ENCODE data around the gene SPOCK3. TPM values are rescaled to one million over a fixed set of nuclear protein-coding genes. Genes with fewer than 3 reads are reported as not detected.

SPOCK3 gene
- total RNA-seq, 2 experiments from 2014 or later = not detected

DNA sequence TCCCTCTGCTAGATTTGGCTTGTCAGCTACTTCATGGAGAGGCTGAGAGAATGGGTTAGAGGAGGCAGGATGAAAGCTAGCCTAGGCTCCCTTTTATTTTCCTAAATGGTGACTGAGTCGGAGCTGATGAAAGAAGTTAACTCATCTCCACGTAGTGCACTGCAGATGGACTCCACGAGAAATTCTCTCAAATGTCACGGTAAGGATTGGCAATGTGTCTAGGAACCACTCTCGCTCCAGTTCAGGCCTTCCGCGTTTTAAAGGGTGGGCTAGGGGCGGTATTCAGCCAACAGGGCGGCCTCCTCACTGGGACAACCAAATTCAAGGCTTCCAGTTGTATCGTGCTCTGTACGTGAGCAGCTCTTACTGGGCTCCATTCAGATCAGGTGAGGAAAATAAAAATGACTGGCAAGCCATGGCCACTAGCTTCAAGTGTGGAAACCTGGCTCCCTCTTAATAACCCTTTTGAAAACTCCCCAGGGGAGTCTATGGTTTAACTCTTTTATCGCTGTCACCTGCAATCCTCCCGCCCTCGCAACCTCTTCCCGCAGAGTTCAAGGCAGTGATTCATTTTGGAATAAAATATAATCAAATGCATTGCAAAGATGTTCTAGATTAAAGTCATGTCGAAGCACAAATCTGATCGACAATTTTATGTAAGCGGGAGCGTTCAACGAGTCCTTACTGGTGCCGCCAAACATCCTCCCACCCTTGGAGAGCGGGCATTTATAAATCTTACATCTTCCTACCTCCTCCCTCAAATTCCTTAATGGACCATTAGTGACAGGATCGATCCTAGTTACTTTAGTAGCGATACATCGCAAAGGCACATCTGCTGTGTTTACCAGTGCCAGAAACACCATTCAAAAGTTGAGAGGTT is 1.2 kb downstream of the SPOCK3 start:
- no peaks in the 10 kb centered on the region for H3K36me3 ChIP-seq (ENCODE audit: insufficient read depth, low read length)
- BruUV-seq (replicated peaks) = no TSS peak
- no peak overlapping the region for H3K4me2 ChIP-seq (ENCODE audit: low read length)
- DNase-seq (ENCODE audit: low spot score) = no peak
- no peaks in the 10 kb centered on the region for H3K4me1 ChIP-seq (ENCODE audit: insufficient read depth, low read length, poor library complexity, severe bottlenecking)
- TF ChIP-seq, protein P1, sequence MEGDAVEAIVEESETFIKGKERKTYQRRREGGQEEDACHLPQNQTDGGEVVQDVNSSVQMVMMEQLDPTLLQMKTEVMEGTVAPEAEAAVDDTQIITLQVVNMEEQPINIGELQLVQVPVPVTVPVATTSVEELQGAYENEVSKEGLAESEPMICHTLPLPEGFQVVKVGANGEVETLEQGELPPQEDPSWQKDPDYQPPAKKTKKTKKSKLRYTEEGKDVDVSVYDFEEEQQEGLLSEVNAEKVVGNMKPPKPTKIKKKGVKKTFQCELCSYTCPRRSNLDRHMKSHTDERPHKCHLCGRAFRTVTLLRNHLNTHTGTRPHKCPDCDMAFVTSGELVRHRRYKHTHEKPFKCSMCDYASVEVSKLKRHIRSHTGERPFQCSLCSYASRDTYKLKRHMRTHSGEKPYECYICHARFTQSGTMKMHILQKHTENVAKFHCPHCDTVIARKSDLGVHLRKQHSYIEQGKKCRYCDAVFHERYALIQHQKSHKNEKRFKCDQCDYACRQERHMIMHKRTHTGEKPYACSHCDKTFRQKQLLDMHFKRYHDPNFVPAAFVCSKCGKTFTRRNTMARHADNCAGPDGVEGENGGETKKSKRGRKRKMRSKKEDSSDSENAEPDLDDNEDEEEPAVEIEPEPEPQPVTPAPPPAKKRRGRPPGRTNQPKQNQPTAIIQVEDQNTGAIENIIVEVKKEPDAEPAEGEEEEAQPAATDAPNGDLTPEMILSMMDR (conservative IDR thresholded peaks at IDR 0.05; ENCODE audit: low read length) = no peak
- no peak for TF ChIP-seq EZH2phosphoT487 (IDR thresholded peaks at IDR 0.05; ENCODE audit: borderline replicate concordance, low read depth, low read length)
- CTCF ChIA-PET (ENCODE audit: unreplicated experiment) = no interaction called here
- H3K4me3 ChIP-seq (ENCODE audit: low read depth, low read length, poor library complexity, severe bottlenecking) = no peak overlapping the region
- intact Hi-C loops (cut with micrococcal nuclease; ENCODE audit: unreplicated experiment) = no loop called here
- no peak overlapping the region for H2AFZ ChIP-seq (ENCODE audit: low read length)
- no peak overlapping the region for H3K27ac ChIP-seq (ENCODE audit: low read depth, low read length, poor library complexity, severe bottlenecking)
- H3K9me2 ChIP-seq (ENCODE audit: insufficient read depth, low read length) = no peaks in the 10 kb centered on the region
- H3K9me3 ChIP-seq (ENCODE audit: low read length) = no peaks in the 10 kb centered on the region
- H4K20me1 ChIP-seq (ENCODE audit: insufficient read depth, low read length) = no peaks in the 10 kb centered on the region
- no peaks in the 10 kb centered on the region for H3K79me2 ChIP-seq (ENCODE audit: insufficient read depth, low read depth, low read length)
- POLR2A ChIA-PET = no interaction called here

GRCh38 chr4:167230744-167231143 is 3.5 kb downstream of the SPOCK3 start:
- Histone ChIP-seq H4K20me1 (ENCODE audit: insufficient read depth, low read length) (no peaks in the 10 kb centered on the region), H2AFZ (ENCODE audit: low read length) (no peak overlapping the region), H3K9me2 (ENCODE audit: insufficient read depth, low read length) (no peaks in the 10 kb centered on the region), H3K79me2 (ENCODE audit: insufficient read depth, low read depth, low read length) (no peaks in the 10 kb centered on the region), H3K9me3 (ENCODE audit: low read length) (no peaks in the 10 kb centered on the region), H3K4me1 (ENCODE audit: insufficient read depth, low read length, poor library complexity, severe bottlenecking) (no peaks in the 10 kb centered on the region), H3K4me3 (ENCODE audit: low read depth, low read length, poor library complexity, severe bottlenecking) (no peak overlapping the region), H3K27ac (ENCODE audit: low read depth, low read length, poor library complexity, severe bottlenecking) (no peak overlapping the region), H3K4me2 (ENCODE audit: low read length) (no peak overlapping the region), H3K36me3 (ENCODE audit: insufficient read depth, low read length) (no peaks in the 10 kb centered on the region)
- ChIA-PET POLR2A (no interaction called here), CTCF (ENCODE audit: unreplicated experiment) (no interaction called here)
- BruUV-seq (replicated peaks) = no TSS peak
- DNase-seq (ENCODE audit: low spot score) = no peak
- no peak for TF ChIP-seq EZH2phosphoT487 (IDR thresholded peaks at IDR 0.05; ENCODE audit: borderline replicate concordance, low read depth, low read length)
- TF ChIP-seq, protein P1 (conservative IDR thresholded peaks at IDR 0.05; ENCODE audit: low read length) = no peak
- intact Hi-C loops (cut with micrococcal nuclease; ENCODE audit: unreplicated experiment) = no loop called here

DNA sequence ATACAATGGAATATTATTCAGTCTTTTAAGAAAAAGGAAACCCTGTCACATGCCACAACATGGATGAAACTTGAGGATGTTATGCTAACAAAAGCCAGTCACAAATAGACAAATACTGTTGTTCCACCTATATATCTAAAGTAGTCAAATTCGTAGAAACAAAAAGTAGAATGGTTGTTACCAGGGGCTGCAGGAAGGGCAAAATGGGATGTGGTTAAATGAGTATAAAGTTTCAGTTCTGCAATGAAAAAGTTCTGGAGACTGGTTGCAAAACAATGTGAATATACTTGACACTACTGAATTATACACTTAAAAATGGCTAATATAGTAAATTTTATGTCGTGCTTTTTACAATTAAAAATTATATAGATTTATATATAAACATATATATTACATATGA is 12.2 kb downstream of the SPOCK3 start:
- ChIA-PET POLR2A (no interaction called here), CTCF (ENCODE audit: unreplicated experiment) (no interaction called here)
- intact Hi-C loops (cut with micrococcal nuclease; ENCODE audit: unreplicated experiment) = no loop called here
- no peak overlapping the region for H3K4me3 ChIP-seq (ENCODE audit: low read depth, low read length, poor library complexity, severe bottlenecking)
- H3K4me2 ChIP-seq (ENCODE audit: low read length) = no peak overlapping the region
- H3K36me3 ChIP-seq (ENCODE audit: insufficient read depth, low read length) = no peaks in the 10 kb centered on the region
- no peak overlapping the region for H2AFZ ChIP-seq (ENCODE audit: low read length)
- no peaks in the 10 kb centered on the region for H4K20me1 ChIP-seq (ENCODE audit: insufficient read depth, low read length)
- peaks cover 3% of the 10 kb centered on the region for H3K4me1 ChIP-seq (ENCODE audit: insufficient read depth, low read length, poor library complexity, severe bottlenecking)
- TF ChIP-seq, protein P1 (conservative IDR thresholded peaks at IDR 0.05; ENCODE audit: low read length) = no peak
- TF ChIP-seq EZH2phosphoT487 (IDR thresholded peaks at IDR 0.05; ENCODE audit: borderline replicate concordance, low read depth, low read length) = no peak
- no TSS peak for BruUV-seq (replicated peaks)
- peak; percentile 11 for DNase-seq (ENCODE audit: low spot score)
- H3K79me2 ChIP-seq (ENCODE audit: insufficient read depth, low read depth, low read length) = no peaks in the 10 kb centered on the region
- H3K9me3 ChIP-seq (ENCODE audit: low read length) = no peaks in the 10 kb centered on the region
- no peaks in the 10 kb centered on the region for H3K9me2 ChIP-seq (ENCODE audit: insufficient read depth, low read length)
- no peak overlapping the region for H3K27ac ChIP-seq (ENCODE audit: low read depth, low read length, poor library complexity, severe bottlenecking)
